ENCODE results near the gene SH3BP2. TPM values are rescaled to one million over a fixed set of nuclear protein-coding genes. Genes with fewer than 3 reads are reported as not detected.
A peak's percentile ranks its signal among the peaks of the same experiment; 100 is the strongest.

SH3BP2 gene
- total and polyA plus RNA-seq, 10 donors, result 42.0 to 295 (median 237) TPM

- DNase-seq, result peak; percentile 74
- WGBS, 5 donors, result 80 to 89% (median 88%) methylated on average over 21 to 24 of the region's 24 CpGs
- Histone ChIP-seq H3K4me3 (no peak overlapping the region), H3K27ac (peak overlapping the region in 3 of 8 donors; percentile 21 to 98 (median 94)), H3K9me3 (no peaks in the 10 kb centered on the region), H3K4me1 (peaks cover 48 to 96% (median 85%) of the 10 kb centered on the region in 6 donors), H3K27me3 (replicated peaks in 1 of 7) (no peaks in the 10 kb centered on the region), H3K36me3 (no peaks in the 10 kb centered on the region)
- intact Hi-C loops (cut with DNase I; ENCODE audit: low total_unique reads), result no loop called here
- TF ChIP-seq CTCF (IDR thresholded peaks at IDR 0.05 in 8 of 11, conservative IDR thresholded peaks at IDR 0.05 in 3 of 11), result no peak
- TF ChIP-seq POLR2A (IDR thresholded peaks at IDR 0.05), result no peak
- TF ChIP-seq POLR2AphosphoS5 (IDR thresholded peaks at IDR 0.05), result no peak
Observed at GRCh38 chr4:2789793-2790582, 2.9 kb upstream of the SH3BP2 start.

- peak overlapping the region in 4 of 8 donors; percentile 33 to 98 (median 95) for H3K27ac ChIP-seq
- H3K4me3 ChIP-seq, result no peak overlapping the region
- no peaks in the 10 kb centered on the region for H3K9me3 ChIP-seq
- intact Hi-C loops (cut with DNase I; ENCODE audit: low total_unique reads), result no loop called here
- TF ChIP-seq POLR2AphosphoS5 (IDR thresholded peaks at IDR 0.05), result peak in 1 of 3 donors; percentile 15
- no peak for TF ChIP-seq CTCF (IDR thresholded peaks at IDR 0.05 in 8 of 11, conservative IDR thresholded peaks at IDR 0.05 in 3 of 11)
- no peak for TF ChIP-seq POLR2A (IDR thresholded peaks at IDR 0.05)
- peaks cover 0 to 8% (median 0%) of the 10 kb centered on the region in 6 donors for H3K36me3 ChIP-seq
- DNase-seq, result peak; percentile 80
- 76 to 84% (median 80%) methylated on average over 14 to 19 of the region's 19 CpGs for WGBS, 5 donors
- no peaks in the 10 kb centered on the region for H3K27me3 ChIP-seq (replicated peaks in 1 of 7)
- peaks cover 51 to 96% (median 87%) of the 10 kb centered on the region in 6 donors for H3K4me1 ChIP-seq
Observed at GRCh38 chr4:2790583-2791517, 2.0 kb upstream of the SH3BP2 start.

GRCh38 chr4:2791518-2792395 lies 1.1 kb upstream of the SH3BP2 start:
- no peak overlapping the region for H3K4me3 ChIP-seq
- no peaks in the 10 kb centered on the region for H3K27me3 ChIP-seq (replicated peaks in 1 of 7)
- WGBS, 5 donors, result 87 to 91% (median 88%) methylated on average over 9 to 10 of the region's 10 CpGs
- DNase-seq, result peak; percentile 81
- peak overlapping the region in 7 of 8 donors; percentile 46 to 98 (median 89) for H3K27ac ChIP-seq
- intact Hi-C loops (cut with DNase I; ENCODE audit: low total_unique reads), result no loop called here
- H3K4me1 ChIP-seq, result peaks cover 49 to 96% (median 87%) of the 10 kb centered on the region in 6 donors
- peaks cover 0 to 17% (median 0%) of the 10 kb centered on the region in 6 donors for H3K36me3 ChIP-seq
- no peaks in the 10 kb centered on the region for H3K9me3 ChIP-seq
- TF ChIP-seq POLR2AphosphoS5 (IDR thresholded peaks at IDR 0.05) (no peak), CTCF (IDR thresholded peaks at IDR 0.05 in 8 of 11, conservative IDR thresholded peaks at IDR 0.05 in 3 of 11) (no peak), POLR2A (IDR thresholded peaks at IDR 0.05) (no peak)
